ENCODE measurements around the gene EIF1AD.

The EIF1AD gene

DNA sequence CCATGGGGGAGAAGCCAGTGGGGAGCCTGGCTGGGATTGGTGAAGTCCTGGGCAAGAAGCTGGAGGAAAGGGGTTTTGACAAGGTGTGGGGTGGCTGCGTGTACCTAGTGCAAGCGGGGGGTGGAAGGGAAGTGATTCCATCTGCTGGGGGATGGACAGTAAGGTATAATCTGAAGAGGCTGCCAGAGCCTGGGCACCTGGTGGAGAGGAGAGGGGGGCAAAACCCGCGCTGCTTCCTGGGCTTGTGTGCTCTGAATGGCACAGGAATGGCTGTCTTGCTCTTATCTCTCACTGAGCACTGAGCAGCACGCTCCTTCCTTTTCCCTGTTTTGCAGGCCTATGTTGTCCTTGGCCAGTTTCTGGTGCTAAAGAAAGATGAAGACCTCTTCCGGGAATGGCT lies 1.3 kb upstream of the EIF1AD start:
- H3K79me1 ChIP-seq (ENCODE audit: low read depth, low read length) = peaks cover 9% of the 10 kb centered on the region
- peaks cover 0 to 2% of the 10 kb centered on the region in 2 donors for H3K9me3 ChIP-seq (replicated peaks in 1 of 2; ENCODE audit: control insufficient read depth in 2 of 2, insufficient read depth in 1 of 2, low read depth in 1 of 2, low read length in 2 of 2)
- H2BK120ac ChIP-seq (ENCODE audit: low read depth, low read length) = no peak overlapping the region
- H2BK15ac ChIP-seq (ENCODE audit: low read length) = no peak overlapping the region
- no peak for DNase-seq (ENCODE audit: low spot score)
- H3K27me3 ChIP-seq (ENCODE audit: control insufficient read depth in 3 of 3, insufficient read depth in 3 of 3, low read depth in 1 of 3, low read length in 3 of 3) = no peaks in the 10 kb centered on the region
- peak overlapping the region; percentile 82 for H3K4me2 ChIP-seq (ENCODE audit: insufficient read depth, low read length, poor library complexity, severe bottlenecking)
- H4K8ac ChIP-seq (ENCODE audit: low read depth, low read length) = no peak overlapping the region
- H4K91ac ChIP-seq (ENCODE audit: low read depth, low read length, poor library complexity) = no peak overlapping the region
- H3K36me3 ChIP-seq (replicated peaks in 1 of 2; ENCODE audit: control insufficient read depth in 2 of 2, insufficient read depth in 2 of 2, low read length in 2 of 2) = peaks cover 33 to 51% of the 10 kb centered on the region in 2 donors
- peak overlapping the region; percentile 36 for H2AK5ac ChIP-seq (ENCODE audit: low read depth, low read length)
- no peak overlapping the region for H2AFZ ChIP-seq (ENCODE audit: low read length)
- H3K23ac ChIP-seq (ENCODE audit: low read depth, low read length, poor library complexity) = no peak overlapping the region
- no peak overlapping the region for H3K14ac ChIP-seq (ENCODE audit: low read length)
- H3K4me1 ChIP-seq (ENCODE audit: control insufficient read depth in 2 of 2, insufficient read depth in 1 of 2, low read depth in 1 of 2, low read length in 2 of 2) = peaks cover 6 to 10% of the 10 kb centered on the region in 2 donors
- H3K4ac ChIP-seq (ENCODE audit: low read length) = no peak overlapping the region
- H2BK12ac ChIP-seq (ENCODE audit: low read length) = no peak overlapping the region
- H3K9ac ChIP-seq (ENCODE audit: low read depth, low read length, poor library complexity) = peak overlapping the region; percentile 50
- no peak overlapping the region for H2BK5ac ChIP-seq (ENCODE audit: low read length)
- no peak overlapping the region for H3K18ac ChIP-seq (ENCODE audit: low read length)
- H3K4me3 ChIP-seq (ENCODE audit: low read length in 2 of 2) = peak overlapping the region; percentile 76 to 100
- WGBS, 2 donors (ENCODE audit: extremely low coverage in 2 of 2, insufficient read length in 2 of 2, insufficient replicate concordance in 1 of 2) = no CpG with 5 or more reads among the region's 6 CpGs
- no peak overlapping the region for H3K27ac ChIP-seq (replicated peaks; ENCODE audit: low read length)

GRCh38 chr11:66002648-66003225 lies 780 bp upstream of the EIF1AD start:
- H3K4me3 ChIP-seq (ENCODE audit: low read length in 2 of 2) = peak overlapping the region; percentile 76 to 100
- H3K9ac ChIP-seq (ENCODE audit: low read depth, low read length, poor library complexity) = peak overlapping the region; percentile 97
- peaks cover 0 to 2% of the 10 kb centered on the region in 2 donors for H3K9me3 ChIP-seq (replicated peaks in 1 of 2; ENCODE audit: control insufficient read depth in 2 of 2, insufficient read depth in 1 of 2, low read depth in 1 of 2, low read length in 2 of 2)
- H3K23ac ChIP-seq (ENCODE audit: low read depth, low read length, poor library complexity) = peak overlapping the region; percentile 8
- no peaks in the 10 kb centered on the region for H3K27me3 ChIP-seq (ENCODE audit: control insufficient read depth in 3 of 3, insufficient read depth in 3 of 3, low read depth in 1 of 3, low read length in 3 of 3)
- no peak overlapping the region for H4K91ac ChIP-seq (ENCODE audit: low read depth, low read length, poor library complexity)
- H2BK5ac ChIP-seq (ENCODE audit: low read length) = peak overlapping the region; percentile 88
- peak overlapping the region; percentile 36 for H2AK5ac ChIP-seq (ENCODE audit: low read depth, low read length)
- H4K8ac ChIP-seq (ENCODE audit: low read depth, low read length) = no peak overlapping the region
- no peak overlapping the region for H2BK120ac ChIP-seq (ENCODE audit: low read depth, low read length)
- H3K79me1 ChIP-seq (ENCODE audit: low read depth, low read length) = peaks cover 9% of the 10 kb centered on the region
- peak overlapping the region; percentile 82 for H3K4me2 ChIP-seq (ENCODE audit: insufficient read depth, low read length, poor library complexity, severe bottlenecking)
- H3K27ac ChIP-seq (replicated peaks; ENCODE audit: low read length) = peak overlapping the region; percentile 94
- H3K18ac ChIP-seq (ENCODE audit: low read length) = peak overlapping the region; percentile 95
- H2BK12ac ChIP-seq (ENCODE audit: low read length) = no peak overlapping the region
- no peak overlapping the region for H3K14ac ChIP-seq (ENCODE audit: low read length)
- peaks cover 39 to 56% of the 10 kb centered on the region in 2 donors for H3K36me3 ChIP-seq (replicated peaks in 1 of 2; ENCODE audit: control insufficient read depth in 2 of 2, insufficient read depth in 2 of 2, low read length in 2 of 2)
- no peak overlapping the region for H2BK15ac ChIP-seq (ENCODE audit: low read length)
- no peak for DNase-seq (ENCODE audit: low spot score)
- WGBS, 2 donors (ENCODE audit: extremely low coverage in 2 of 2, insufficient read length in 2 of 2, insufficient replicate concordance in 1 of 2) = no CpG with 5 or more reads among the region's 40 CpGs
- no peak overlapping the region for H3K4ac ChIP-seq (ENCODE audit: low read length)
- peak overlapping the region; percentile 86 for H2AFZ ChIP-seq (ENCODE audit: low read length)
- peaks cover 6 to 10% of the 10 kb centered on the region in 2 donors for H3K4me1 ChIP-seq (ENCODE audit: control insufficient read depth in 2 of 2, insufficient read depth in 1 of 2, low read depth in 1 of 2, low read length in 2 of 2)

- peaks cover 26 to 38% of the 10 kb centered on the region in 2 donors for H3K36me3 ChIP-seq (replicated peaks in 1 of 2; ENCODE audit: control insufficient read depth in 2 of 2, insufficient read depth in 2 of 2, low read length in 2 of 2)
- H3K23ac ChIP-seq (ENCODE audit: low read depth, low read length, poor library complexity) = no peak overlapping the region
- H2BK120ac ChIP-seq (ENCODE audit: low read depth, low read length) = no peak overlapping the region
- H3K4me2 ChIP-seq (ENCODE audit: insufficient read depth, low read length, poor library complexity, severe bottlenecking) = no peak overlapping the region
- no peak for DNase-seq (ENCODE audit: low spot score)
- H2BK12ac ChIP-seq (ENCODE audit: low read length) = no peak overlapping the region
- no peak overlapping the region for H3K4ac ChIP-seq (ENCODE audit: low read length)
- H3K14ac ChIP-seq (ENCODE audit: low read length) = no peak overlapping the region
- H2AFZ ChIP-seq (ENCODE audit: low read length) = no peak overlapping the region
- no peak overlapping the region for H4K8ac ChIP-seq (ENCODE audit: low read depth, low read length)
- H3K9me3 ChIP-seq (replicated peaks in 1 of 2; ENCODE audit: control insufficient read depth in 2 of 2, insufficient read depth in 1 of 2, low read depth in 1 of 2, low read length in 2 of 2) = peaks cover 0 to 2% of the 10 kb centered on the region in 2 donors
- no peak overlapping the region for H3K9ac ChIP-seq (ENCODE audit: low read depth, low read length, poor library complexity)
- H2BK5ac ChIP-seq (ENCODE audit: low read length) = no peak overlapping the region
- no peaks in the 10 kb centered on the region for H3K27me3 ChIP-seq (ENCODE audit: control insufficient read depth in 3 of 3, insufficient read depth in 3 of 3, low read depth in 1 of 3, low read length in 3 of 3)
- H2AK5ac ChIP-seq (ENCODE audit: low read depth, low read length) = no peak overlapping the region
- H3K27ac ChIP-seq (replicated peaks; ENCODE audit: low read length) = no peak overlapping the region
- peaks cover 3% of the 10 kb centered on the region for H3K79me1 ChIP-seq (ENCODE audit: low read depth, low read length)
- WGBS, 2 donors (ENCODE audit: extremely low coverage in 2 of 2, insufficient read length in 2 of 2, insufficient replicate concordance in 1 of 2) = no CpG with 5 or more reads among the region's 2 CpGs
- no peaks in the 10 kb centered on the region for H3K4me1 ChIP-seq (ENCODE audit: control insufficient read depth in 2 of 2, insufficient read depth in 1 of 2, low read depth in 1 of 2, low read length in 2 of 2)
- H3K4me3 ChIP-seq (ENCODE audit: low read length in 2 of 2) = no peak overlapping the region
- no peak overlapping the region for H2BK15ac ChIP-seq (ENCODE audit: low read length)
- no peak overlapping the region for H4K91ac ChIP-seq (ENCODE audit: low read depth, low read length, poor library complexity)
- H3K18ac ChIP-seq (ENCODE audit: low read length) = no peak overlapping the region
Observed at GRCh38 chr11:65997286-65997685, 4.7 kb downstream of the EIF1AD start.

DNA sequence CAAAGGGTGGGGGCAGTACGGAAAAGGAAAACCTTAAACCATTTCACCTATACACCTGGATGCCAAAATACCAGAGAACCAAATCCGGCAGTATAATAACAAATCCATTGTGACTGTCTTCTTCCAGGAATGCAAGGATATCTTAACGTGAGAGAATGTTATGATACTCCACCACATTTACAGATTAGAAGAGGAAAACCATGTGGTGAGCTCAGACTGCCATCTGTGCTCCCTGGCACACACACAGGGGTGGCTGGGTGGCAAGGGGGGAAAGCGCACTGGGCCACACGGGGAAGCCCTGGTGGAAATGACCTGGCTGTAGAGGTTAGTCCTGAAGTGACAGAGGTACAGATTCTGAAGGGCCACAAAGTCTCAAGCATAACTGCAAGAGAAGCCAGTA lies 9.9 kb downstream of the EIF1AD start:
- Histone ChIP-seq H3K36me3 (replicated peaks in 1 of 2; ENCODE audit: control insufficient read depth in 2 of 2, insufficient read depth in 2 of 2, low read length in 2 of 2) (peaks cover 1 to 14% of the 10 kb centered on the region in 2 donors), H3K4me2 (ENCODE audit: insufficient read depth, low read length, poor library complexity, severe bottlenecking) (no peak overlapping the region), H3K9ac (ENCODE audit: low read depth, low read length, poor library complexity) (no peak overlapping the region), H3K27ac (replicated peaks; ENCODE audit: low read length) (no peak overlapping the region), H3K79me1 (ENCODE audit: low read depth, low read length) (no peaks in the 10 kb centered on the region), H2AFZ (ENCODE audit: low read length) (no peak overlapping the region), H2BK120ac (ENCODE audit: low read depth, low read length) (no peak overlapping the region), H2AK5ac (ENCODE audit: low read depth, low read length) (no peak overlapping the region), H3K18ac (ENCODE audit: low read length) (no peak overlapping the region), H3K9me3 (replicated peaks in 1 of 2; ENCODE audit: control insufficient read depth in 2 of 2, insufficient read depth in 1 of 2, low read depth in 1 of 2, low read length in 2 of 2) (no peaks in the 10 kb centered on the region), H3K27me3 (ENCODE audit: control insufficient read depth in 3 of 3, insufficient read depth in 3 of 3, low read depth in 1 of 3, low read length in 3 of 3) (no peaks in the 10 kb centered on the region), H2BK12ac (ENCODE audit: low read length) (no peak overlapping the region), H3K4me1 (ENCODE audit: control insufficient read depth in 2 of 2, insufficient read depth in 1 of 2, low read depth in 1 of 2, low read length in 2 of 2) (no peaks in the 10 kb centered on the region), H4K8ac (ENCODE audit: low read depth, low read length) (no peak overlapping the region), H2BK15ac (ENCODE audit: low read length) (no peak overlapping the region), H3K23ac (ENCODE audit: low read depth, low read length, poor library complexity) (no peak overlapping the region), H2BK5ac (ENCODE audit: low read length) (no peak overlapping the region), H4K91ac (ENCODE audit: low read depth, low read length, poor library complexity) (no peak overlapping the region), H3K4ac (ENCODE audit: low read length) (no peak overlapping the region), H3K14ac (ENCODE audit: low read length) (no peak overlapping the region), H3K4me3 (ENCODE audit: low read length in 2 of 2) (no peak overlapping the region)
- WGBS, 2 donors (ENCODE audit: extremely low coverage in 2 of 2, insufficient read length in 2 of 2, insufficient replicate concordance in 1 of 2) = no CpG with 5 or more reads among the region's 5 CpGs
- no peak for DNase-seq (ENCODE audit: low spot score)

All from neuronal stem cell (in vitro differentiated cells).